ENCODE measurements around the gene SH3GL1.

Gene SH3GL1

DNA sequence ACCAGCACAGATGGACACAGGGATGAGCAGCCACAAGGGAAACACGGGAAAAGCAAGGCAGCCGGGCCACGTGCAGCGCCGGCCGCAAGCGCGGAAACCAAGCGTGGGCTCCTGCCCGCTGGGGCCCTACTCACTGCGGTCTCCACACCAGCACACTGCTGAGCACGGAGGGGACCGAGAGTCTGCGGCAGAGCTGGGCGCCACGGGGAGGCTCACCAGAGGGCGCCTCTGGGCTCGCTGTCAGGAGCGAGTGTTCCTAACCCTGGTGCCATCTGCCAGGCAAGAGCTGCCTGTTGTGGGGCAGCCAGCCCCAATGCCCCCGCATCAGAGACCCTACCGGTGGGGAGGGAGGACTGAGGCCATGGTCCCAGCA, 30.5 kb downstream of the SH3GL1 start:
- Histone ChIP-seq H3K27me3 (ENCODE audit: insufficient read depth, low read depth, severe bottlenecking) (no peaks in the 10 kb centered on the region), H3K4me3 (ENCODE audit: low read depth, low read length) (no peak overlapping the region), H3K27ac (peak overlapping the region; percentile 30), H3K9me3 (ENCODE audit: severe bottlenecking) (no peaks in the 10 kb centered on the region), H3K36me3 (peaks cover 28% of the 10 kb centered on the region)
- TF ChIP-seq, protein P1, sequence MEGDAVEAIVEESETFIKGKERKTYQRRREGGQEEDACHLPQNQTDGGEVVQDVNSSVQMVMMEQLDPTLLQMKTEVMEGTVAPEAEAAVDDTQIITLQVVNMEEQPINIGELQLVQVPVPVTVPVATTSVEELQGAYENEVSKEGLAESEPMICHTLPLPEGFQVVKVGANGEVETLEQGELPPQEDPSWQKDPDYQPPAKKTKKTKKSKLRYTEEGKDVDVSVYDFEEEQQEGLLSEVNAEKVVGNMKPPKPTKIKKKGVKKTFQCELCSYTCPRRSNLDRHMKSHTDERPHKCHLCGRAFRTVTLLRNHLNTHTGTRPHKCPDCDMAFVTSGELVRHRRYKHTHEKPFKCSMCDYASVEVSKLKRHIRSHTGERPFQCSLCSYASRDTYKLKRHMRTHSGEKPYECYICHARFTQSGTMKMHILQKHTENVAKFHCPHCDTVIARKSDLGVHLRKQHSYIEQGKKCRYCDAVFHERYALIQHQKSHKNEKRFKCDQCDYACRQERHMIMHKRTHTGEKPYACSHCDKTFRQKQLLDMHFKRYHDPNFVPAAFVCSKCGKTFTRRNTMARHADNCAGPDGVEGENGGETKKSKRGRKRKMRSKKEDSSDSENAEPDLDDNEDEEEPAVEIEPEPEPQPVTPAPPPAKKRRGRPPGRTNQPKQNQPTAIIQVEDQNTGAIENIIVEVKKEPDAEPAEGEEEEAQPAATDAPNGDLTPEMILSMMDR (IDR thresholded peaks at IDR 0.05; ENCODE audit: low read depth, low read length), result peak; percentile 89
- DNase-seq, result peak; percentile 69

DNA sequence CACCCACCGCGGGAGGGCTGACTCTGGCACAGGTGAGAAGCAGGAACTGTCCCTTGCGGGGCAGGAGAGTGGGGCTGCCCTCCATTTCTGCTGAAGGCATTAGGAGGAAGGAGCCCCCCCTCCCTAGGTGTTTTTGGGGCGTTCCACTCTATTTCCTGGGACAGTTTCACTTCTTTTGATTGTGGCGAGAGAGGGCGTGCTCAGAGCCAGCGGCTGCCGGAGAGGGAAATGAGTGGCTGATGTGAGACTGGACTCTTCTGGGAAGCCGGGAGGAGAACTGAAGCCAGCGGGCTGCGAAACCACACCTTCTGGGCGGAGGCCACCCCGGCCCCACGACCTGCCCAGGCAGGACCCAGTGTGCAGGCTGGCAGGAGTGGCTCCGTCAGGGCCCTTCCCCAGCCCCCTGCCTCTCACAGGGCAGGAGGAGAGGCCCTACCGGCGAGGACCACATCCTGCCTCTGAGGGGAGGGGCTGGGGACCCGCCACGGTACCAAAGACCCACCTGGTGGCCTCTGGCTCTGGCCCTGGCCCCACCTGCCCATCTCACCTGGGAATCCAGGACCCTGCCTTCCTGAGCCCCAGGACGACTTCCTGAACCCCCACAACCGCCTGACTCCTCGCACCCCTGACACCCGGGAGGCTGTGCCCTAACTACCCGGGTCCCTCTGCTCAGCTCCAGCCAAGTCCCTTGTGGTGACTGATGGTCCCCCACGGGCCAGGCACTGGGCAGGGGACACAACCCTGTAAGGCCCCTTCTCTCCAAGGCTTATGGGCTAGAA, 31.0 kb downstream of the SH3GL1 start:
- DNase-seq, result no peak
- H3K27ac ChIP-seq, result peak overlapping the region; percentile 30
- H3K36me3 ChIP-seq, result peaks cover 31% of the 10 kb centered on the region
- no peaks in the 10 kb centered on the region for H3K27me3 ChIP-seq (ENCODE audit: insufficient read depth, low read depth, severe bottlenecking)
- no peaks in the 10 kb centered on the region for H3K9me3 ChIP-seq (ENCODE audit: severe bottlenecking)
- TF ChIP-seq, protein P1 (IDR thresholded peaks at IDR 0.05; ENCODE audit: low read depth, low read length), result no peak
- H3K4me3 ChIP-seq (ENCODE audit: low read depth, low read length), result no peak overlapping the region

DNA sequence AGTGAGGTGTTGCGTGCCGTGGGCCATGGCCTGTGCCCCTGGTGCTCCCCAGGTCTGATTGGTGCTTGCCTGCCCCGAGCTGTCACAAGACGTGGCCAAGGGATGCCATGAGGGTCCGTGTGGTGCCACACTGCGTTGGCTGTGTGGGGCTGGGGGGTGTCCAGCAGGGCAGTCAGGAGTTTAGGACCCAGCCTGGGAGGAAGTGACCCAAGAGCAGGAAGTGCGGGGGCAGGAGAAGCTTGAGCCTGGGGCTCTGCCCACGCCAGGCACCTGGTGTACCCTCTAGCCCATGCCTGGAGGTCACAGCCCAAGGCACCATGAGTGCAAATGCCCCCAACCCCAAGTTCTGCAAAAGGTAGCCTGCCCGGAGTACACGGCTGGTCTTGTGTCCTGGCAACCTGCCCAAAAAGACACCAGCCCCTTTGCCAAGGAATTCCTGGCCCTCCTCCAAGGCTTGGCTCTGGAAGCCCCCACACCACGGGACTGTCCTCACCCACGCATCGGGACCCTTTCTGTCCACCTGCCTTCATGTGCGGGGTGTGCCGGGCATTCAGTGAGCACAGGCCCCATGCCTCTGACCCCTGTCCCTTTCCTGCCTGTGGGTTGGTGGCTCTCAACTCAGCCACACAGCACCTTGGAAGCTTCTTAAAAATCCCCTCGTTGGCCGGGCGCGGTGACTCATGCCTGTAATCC, 32.1 kb downstream of the SH3GL1 start:
- peaks cover 42% of the 10 kb centered on the region for H3K36me3 ChIP-seq
- DNase-seq, result no peak
- TF ChIP-seq, protein P1 (IDR thresholded peaks at IDR 0.05; ENCODE audit: low read depth, low read length), result no peak

DNA sequence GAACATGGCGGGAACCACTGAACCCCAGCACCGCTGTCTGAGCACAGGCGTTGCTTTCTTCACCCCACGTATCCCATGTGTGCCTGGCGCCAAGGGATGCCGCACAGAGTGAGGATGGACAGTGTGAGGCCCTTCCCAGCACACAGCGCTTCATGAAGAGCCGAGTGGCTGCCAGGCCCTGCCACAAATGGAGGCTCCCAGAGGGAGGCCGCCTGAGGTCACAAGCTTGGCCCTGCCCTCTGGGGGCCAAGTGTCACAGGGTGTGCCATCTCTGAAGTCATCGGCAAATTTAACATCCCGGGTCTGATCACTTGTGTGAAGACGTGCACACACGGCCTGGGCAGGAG, 32.6 kb downstream of the SH3GL1 start:
- H3K36me3 ChIP-seq, result peaks cover 47% of the 10 kb centered on the region
- no peaks in the 10 kb centered on the region for H3K9me3 ChIP-seq (ENCODE audit: severe bottlenecking)
- DNase-seq, result no peak
- H3K4me3 ChIP-seq (ENCODE audit: low read depth, low read length), result no peak overlapping the region
- TF ChIP-seq, protein P1 (IDR thresholded peaks at IDR 0.05; ENCODE audit: low read depth, low read length), result no peak
- H3K27ac ChIP-seq, result no peak overlapping the region
- no peaks in the 10 kb centered on the region for H3K27me3 ChIP-seq (ENCODE audit: insufficient read depth, low read depth, severe bottlenecking)

More for the DNA sequence above, 32.1 kb downstream of the SH3GL1 start:
- Histone ChIP-seq H3K27ac (peak overlapping the region; percentile 10; the same call in 1 of the 2 replicates), H3K27me3 (ENCODE audit: insufficient read depth, low read depth, severe bottlenecking) (no peaks in the 10 kb centered on the region), H3K9me3 (ENCODE audit: severe bottlenecking) (no peaks in the 10 kb centered on the region), H3K4me3 (ENCODE audit: low read depth, low read length) (no peak overlapping the region)

DNA sequence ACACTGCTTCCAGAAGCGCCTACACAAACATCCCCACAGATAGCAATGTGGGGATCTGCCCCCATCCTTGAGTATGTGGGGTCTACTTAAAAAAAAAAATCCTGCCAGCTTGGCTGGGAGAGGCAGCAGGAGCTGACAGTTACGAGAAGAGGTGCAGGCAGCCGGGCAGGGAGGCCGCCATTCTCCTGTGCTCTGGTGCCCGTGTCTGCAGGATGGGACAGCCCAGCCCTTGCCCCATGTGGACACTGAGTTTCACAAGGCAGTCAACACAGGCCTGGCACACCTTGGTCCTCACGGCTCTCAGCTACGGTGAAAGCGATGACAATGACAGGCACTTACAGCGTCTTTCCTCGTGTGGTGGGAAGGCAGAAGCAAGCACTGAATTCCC, 33.0 kb downstream of the SH3GL1 start:
- Histone ChIP-seq H3K9me3 (ENCODE audit: severe bottlenecking) (no peaks in the 10 kb centered on the region), H3K27me3 (ENCODE audit: insufficient read depth, low read depth, severe bottlenecking) (no peaks in the 10 kb centered on the region), H3K27ac (no peak overlapping the region), H3K36me3 (peaks cover 51% of the 10 kb centered on the region), H3K4me3 (ENCODE audit: low read depth, low read length) (no peak overlapping the region)
- TF ChIP-seq, protein P1 (IDR thresholded peaks at IDR 0.05; ENCODE audit: low read depth, low read length), result no peak
- DNase-seq, result no peak
